GM10266 (cell line): Measurements from ENCODE around the gene NEURL1.

Source experiments
- DNase-seq: peaks from one replicate; pipeline ENCODE4 v3.0.0; 2012; ENCODE audit errors: extremely low spot score
- CTCF ChIP-seq: IDR thresholded peaks from 2 replicates; pipeline ENCODE4 v1.5.1; 2012; ENCODE audit warnings: mild to moderate bottlenecking, low read depth; ENCODE audit not compliant: control insufficient read depth, insufficient read depth; ENCODE audit errors: missing control alignments

NEURL1 gene

GRCh38 chr10:103465411-103466179, 27.9 kb upstream of the NEURL1 start:
- TF ChIP-seq CTCF: no peak
- no peak for DNase-seq

- no peak for DNase-seq
- TF ChIP-seq CTCF: no peak
Observed at GRCh38 chr10:103466734-103467133, 26.8 kb upstream of the NEURL1 start.

- no peak for TF ChIP-seq CTCF
- peak; percentile 86 for DNase-seq
Observed at GRCh38 chr10:103467406-103467805, 26.1 kb upstream of the NEURL1 start.

- DNase-seq: no peak
- TF ChIP-seq CTCF: no peak
Observed at GRCh38 chr10:103469201-103469600, 24.3 kb upstream of the NEURL1 start.

GRCh38 chr10:103470761-103471653, 22.5 kb upstream of the NEURL1 start:
- no peak for TF ChIP-seq CTCF
- DNase-seq: peak; percentile 91

GRCh38 chr10:103472005-103472404, 21.5 kb upstream of the NEURL1 start:
- TF ChIP-seq CTCF: no peak
- peak; percentile 69 for DNase-seq

GRCh38 chr10:103473261-103473671, 20.2 kb upstream of the NEURL1 start:
- DNase-seq: no peak
- TF ChIP-seq CTCF: no peak
